SH-SY5Y (cell line): Measurements from ENCODE around the gene DUT.

Experiments
- GATA2 ChIP-seq: IDR thresholded peaks from 2 replicates; pipeline ENCODE4 v1.6.1; 2011; ENCODE audit warnings: mild to moderate bottlenecking, low read depth, low read length
- GATA3 ChIP-seq: IDR thresholded peaks from 2 replicates; pipeline ENCODE4 v1.6.1; 2011; ENCODE audit warnings: low read depth, mild to moderate bottlenecking, low read length, moderate library complexity

DNA sequence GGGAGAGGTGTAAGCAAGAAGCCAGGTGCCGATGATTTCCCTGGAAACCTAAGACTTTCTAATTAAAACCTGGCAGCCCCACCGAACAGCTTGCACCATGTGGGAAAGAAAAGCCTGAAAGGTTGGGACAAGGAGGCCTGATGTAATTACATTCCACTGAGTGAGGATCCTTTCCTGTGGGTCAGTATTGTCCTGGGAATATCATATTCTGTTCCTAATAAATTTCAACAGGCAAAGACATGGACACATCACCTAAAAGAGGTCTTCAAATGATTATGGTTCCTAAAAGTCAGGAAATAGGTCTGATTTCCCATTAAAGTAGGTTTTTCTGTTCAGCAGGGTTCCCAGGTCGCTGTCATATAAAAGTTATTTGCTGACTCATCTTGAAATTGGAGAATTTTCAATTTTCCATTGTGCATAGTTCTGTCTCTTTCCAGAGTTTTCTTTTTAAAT is 58.5 kb downstream of the DUT start:
- TF ChIP-seq GATA2: no peak
- TF ChIP-seq GATA3: no peak
